Cardiac fibroblast (primary cell): ENCODE data around the gene MCF2L2.

Experiments used
- DNase-seq, 2 donors: peaks; one replicate each; pipeline versions ENCODE4 v3.0.0 to v3.0.0-alpha.2; 2010; ENCODE audit warnings: low read depth in 2 of 2
- H3K4me3 ChIP-seq, 2 donors: replicated peaks in 1 of 2; 1 replicate in 1 of 2; 2 replicates in 1 of 2; pipeline ENCODE4 v1.5.1; 2011; ENCODE audit warnings: low read depth in 2 of 2, low read length in 2 of 2, mild to moderate bottlenecking in 2 of 2, moderate library complexity in 1 of 2
- CTCF ChIP-seq: IDR thresholded peaks from one replicate; pipeline ENCODE4 v1.5.1; 2011; ENCODE audit warnings: low read depth, mild to moderate bottlenecking, low read length, inconsistent platforms

The MCF2L2 gene

GRCh38 chr3:183400352-183400751, 28.1 kb downstream of the MCF2L2 start:
- no peak for DNase-seq
- no peak for TF ChIP-seq CTCF
- H3K4me3 ChIP-seq: no peak overlapping the region

- no peak overlapping the region for H3K4me3 ChIP-seq
- no peak for DNase-seq
- no peak for TF ChIP-seq CTCF
Measured at GRCh38 chr3:183396662-183397391, 31.6 kb downstream of the MCF2L2 start.

DNA sequence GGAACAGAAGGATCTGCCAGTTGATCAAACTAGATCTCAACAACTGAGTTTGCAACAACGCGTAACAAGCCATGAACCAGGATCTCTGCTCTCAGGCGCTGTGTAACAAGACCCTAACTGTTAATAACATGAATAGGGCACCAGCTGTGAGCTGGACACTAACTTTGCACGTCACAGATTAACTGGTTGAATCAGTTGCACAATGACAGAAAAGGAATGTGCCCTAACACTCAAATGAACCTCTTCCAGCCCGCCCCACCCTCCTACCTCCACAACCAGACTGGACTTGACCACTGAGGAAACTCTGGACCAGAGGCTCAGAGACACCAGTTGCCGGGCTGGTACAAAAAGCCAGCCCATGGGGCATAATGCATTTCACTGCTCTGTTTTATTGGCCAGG, 34.3 kb downstream of the MCF2L2 start:
- peak; percentile 19 to 27 for DNase-seq
- no peak for TF ChIP-seq CTCF
- H3K4me3 ChIP-seq: no peak overlapping the region

- TF ChIP-seq CTCF: no peak
- DNase-seq: peak; percentile 21 to 29
- H3K4me3 ChIP-seq: no peak overlapping the region
Measured at GRCh38 chr3:183393625-183394024, 34.8 kb downstream of the MCF2L2 start.

DNA sequence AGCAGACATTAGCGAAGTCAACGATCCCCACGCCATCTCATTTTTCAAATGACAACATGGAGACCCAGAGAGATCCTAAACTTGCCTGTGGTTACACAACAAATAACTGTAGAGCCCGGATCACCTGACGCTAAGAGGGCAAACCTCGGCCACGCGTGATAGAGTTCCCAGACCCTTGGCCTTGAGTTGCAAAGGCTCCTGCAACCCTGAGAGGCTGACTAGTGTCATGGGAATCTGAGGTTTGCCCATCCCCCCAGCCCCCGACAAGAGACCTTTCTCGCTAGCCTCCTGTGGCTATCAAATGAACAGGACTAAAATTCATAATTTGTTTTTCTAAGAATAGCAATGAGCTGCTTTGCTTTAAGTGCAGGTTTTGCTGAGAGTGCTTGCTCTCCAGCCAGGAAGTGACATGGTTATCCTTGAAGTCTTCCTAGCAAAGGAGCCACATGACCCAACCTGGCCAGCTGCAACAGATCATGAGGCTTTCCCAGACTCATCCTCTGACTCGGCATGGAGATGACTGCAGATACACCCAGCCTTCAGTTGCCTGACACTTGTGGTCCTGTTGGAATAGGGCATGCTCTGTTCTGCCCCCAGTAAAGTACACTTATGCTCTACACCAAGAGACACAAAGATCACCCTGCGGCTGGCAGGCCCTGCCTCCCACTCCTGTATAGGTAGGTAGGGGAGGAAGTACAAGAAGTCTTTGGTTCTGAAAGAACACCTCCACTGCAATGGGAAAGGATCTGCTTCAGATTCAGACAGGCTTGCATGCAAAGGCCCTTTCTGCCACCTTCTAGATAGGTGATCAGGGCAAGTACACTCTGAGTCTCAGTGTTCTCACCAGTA, 36.0 kb downstream of the MCF2L2 start:
- peak; percentile 6 to 46 for DNase-seq
- H3K4me3 ChIP-seq: no peak overlapping the region
- TF ChIP-seq CTCF: no peak

- DNase-seq: no peak
- no peak overlapping the region for H3K4me3 ChIP-seq
- TF ChIP-seq CTCF: no peak
Measured at GRCh38 chr3:183391460-183391859, 37.0 kb downstream of the MCF2L2 start.
